Kidney epithelial cell (primary cell): Measurements from ENCODE around the gene SNRK. TPM values are rescaled to one million over a fixed set of nuclear protein-coding genes. Genes with fewer than 3 reads are reported as not detected.

Source experiments
- DNase-seq: peaks from one replicate; pipeline ENCODE4 v3.0.0-alpha.2; 2010; ENCODE audit warnings: low read depth
- H3K27me3 ChIP-seq: 2 replicates; pipeline ENCODE4 v1.6.0; 2011; ENCODE audit warnings: low read length; ENCODE audit not compliant: control insufficient read depth, insufficient read depth
- H3K36me3 ChIP-seq: 2 replicates; pipeline ENCODE4 v1.5.1; 2011; ENCODE audit warnings: low read length; ENCODE audit not compliant: control insufficient read depth, insufficient read depth
- H3K4me3 ChIP-seq: 2 replicates; pipeline ENCODE4 v1.5.1; 2011; ENCODE audit warnings: low read depth, mild to moderate bottlenecking, control low read depth, low read length
- CTCF ChIP-seq: IDR thresholded peaks from 2 replicates; pipeline ENCODE4 v1.5.1; 2011; ENCODE audit warnings: mild to moderate bottlenecking, moderate library complexity, low read length, control low read depth, inconsistent platforms; ENCODE audit not compliant: insufficient read depth, poor library complexity, severe bottlenecking
- total RNA-seq: library from RNA; depleted of rRNA; stranded (reverse); fragments of >200 nt; gene quantifications from 2 replicates; pipeline ENCODE4 v1.2.3, GENCODE V29; 2015

SNRK gene
- total RNA-seq, 1 donor from 2014 or later, result 25.0 TPM

- no peak for DNase-seq
- TF ChIP-seq CTCF, result no peak
- H3K36me3 ChIP-seq, result no peaks in the 10 kb centered on the region
- no peaks in the 10 kb centered on the region for H3K27me3 ChIP-seq
- H3K4me3 ChIP-seq, result no peak overlapping the region
Measured at GRCh38 chr3:43279082-43279481, 7.3 kb upstream of the SNRK start.

- no peaks in the 10 kb centered on the region for H3K36me3 ChIP-seq
- no peak for DNase-seq
- no peaks in the 10 kb centered on the region for H3K27me3 ChIP-seq
- TF ChIP-seq CTCF, result no peak
- H3K4me3 ChIP-seq, result no peak overlapping the region
Measured at GRCh38 chr3:43279532-43279931, 6.8 kb upstream of the SNRK start.

GRCh38 chr3:43281020-43281419, 5.3 kb upstream of the SNRK start:
- no peak overlapping the region for H3K4me3 ChIP-seq
- no peak for DNase-seq
- H3K27me3 ChIP-seq, result no peaks in the 10 kb centered on the region
- no peak for TF ChIP-seq CTCF
- H3K36me3 ChIP-seq, result no peaks in the 10 kb centered on the region

- no peaks in the 10 kb centered on the region for H3K27me3 ChIP-seq
- TF ChIP-seq CTCF, result no peak
- H3K36me3 ChIP-seq, result no peaks in the 10 kb centered on the region
- no peak overlapping the region for H3K4me3 ChIP-seq
- DNase-seq, result no peak
Measured at GRCh38 chr3:43284171-43284570, 2.2 kb upstream of the SNRK start.

GRCh38 chr3:43285644-43286043, 696 bp upstream of the SNRK start:
- TF ChIP-seq CTCF, result no peak
- H3K36me3 ChIP-seq, result no peaks in the 10 kb centered on the region
- H3K4me3 ChIP-seq, result no peak overlapping the region
- DNase-seq, result no peak
- H3K27me3 ChIP-seq, result no peaks in the 10 kb centered on the region

GRCh38 chr3:43286841-43287499, 630 bp downstream of the SNRK start:
- DNase-seq, result no peak
- H3K36me3 ChIP-seq, result no peaks in the 10 kb centered on the region
- TF ChIP-seq CTCF, result no peak
- no peaks in the 10 kb centered on the region for H3K27me3 ChIP-seq
- H3K4me3 ChIP-seq, result peak overlapping the region; percentile 54
